ENCODE results near the gene TPO. TPM values are rescaled to one million over a fixed set of nuclear protein-coding genes. Genes with fewer than 3 reads are reported as not detected.

Gene TPO
- total RNA-seq, 4 donors from 2014 or later, result 0.93 to 4.6 (median 1.3) TPM

DNA sequence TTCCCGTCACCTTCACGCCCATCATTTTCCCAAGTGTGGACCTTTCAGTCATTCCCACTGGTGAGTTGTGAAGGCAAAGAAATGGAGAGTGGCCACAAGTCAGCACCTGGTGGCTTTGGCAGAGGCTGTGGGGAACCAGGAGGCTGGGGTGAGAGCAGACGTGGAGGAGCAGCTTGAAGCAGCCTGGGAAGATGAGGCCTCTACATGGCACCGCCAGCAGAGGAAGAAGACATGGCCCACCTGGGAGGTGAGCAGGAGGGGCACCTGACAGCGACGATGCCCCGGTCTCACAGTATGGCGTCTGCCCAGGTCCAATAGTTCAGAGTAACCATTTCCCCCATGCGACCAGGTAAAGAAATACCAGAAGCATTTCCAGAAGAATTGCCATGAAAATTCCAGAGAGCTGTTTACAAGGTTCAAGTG lies 69.0 kb downstream of the TPO start:
- H3K27me3 ChIP-seq, result no peaks in the 10 kb centered on the region
- no peaks in the 10 kb centered on the region for H3K4me1 ChIP-seq
- no peak for TF ChIP-seq POLR2A (IDR thresholded peaks at IDR 0.05)
- TF ChIP-seq POLR2AphosphoS5 (IDR thresholded peaks at IDR 0.05), result no peak
- TF ChIP-seq, protein P1, sequence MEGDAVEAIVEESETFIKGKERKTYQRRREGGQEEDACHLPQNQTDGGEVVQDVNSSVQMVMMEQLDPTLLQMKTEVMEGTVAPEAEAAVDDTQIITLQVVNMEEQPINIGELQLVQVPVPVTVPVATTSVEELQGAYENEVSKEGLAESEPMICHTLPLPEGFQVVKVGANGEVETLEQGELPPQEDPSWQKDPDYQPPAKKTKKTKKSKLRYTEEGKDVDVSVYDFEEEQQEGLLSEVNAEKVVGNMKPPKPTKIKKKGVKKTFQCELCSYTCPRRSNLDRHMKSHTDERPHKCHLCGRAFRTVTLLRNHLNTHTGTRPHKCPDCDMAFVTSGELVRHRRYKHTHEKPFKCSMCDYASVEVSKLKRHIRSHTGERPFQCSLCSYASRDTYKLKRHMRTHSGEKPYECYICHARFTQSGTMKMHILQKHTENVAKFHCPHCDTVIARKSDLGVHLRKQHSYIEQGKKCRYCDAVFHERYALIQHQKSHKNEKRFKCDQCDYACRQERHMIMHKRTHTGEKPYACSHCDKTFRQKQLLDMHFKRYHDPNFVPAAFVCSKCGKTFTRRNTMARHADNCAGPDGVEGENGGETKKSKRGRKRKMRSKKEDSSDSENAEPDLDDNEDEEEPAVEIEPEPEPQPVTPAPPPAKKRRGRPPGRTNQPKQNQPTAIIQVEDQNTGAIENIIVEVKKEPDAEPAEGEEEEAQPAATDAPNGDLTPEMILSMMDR (IDR thresholded peaks at IDR 0.05), result no peak
- no peak for TF ChIP-seq EP300 (IDR thresholded peaks at IDR 0.05)
- H3K36me3 ChIP-seq, result no peaks in the 10 kb centered on the region
- H3K27ac ChIP-seq, result no peak overlapping the region
- WGBS, result 97% methylated on average over 9 of the region's 9 CpGs
- H3K9me3 ChIP-seq, result no peaks in the 10 kb centered on the region
- DNase-seq (ENCODE audit: low spot score in 2 of 2), result peak in 1 of 2 donors; percentile 31
- no peak overlapping the region for H3K4me3 ChIP-seq

- Histone ChIP-seq H3K9me3 (no peaks in the 10 kb centered on the region), H3K4me3 (no peak overlapping the region), H3K27me3 (no peaks in the 10 kb centered on the region), H3K36me3 (no peaks in the 10 kb centered on the region), H3K27ac (no peak overlapping the region), H3K4me1 (no peaks in the 10 kb centered on the region)
- WGBS, result 92% methylated on average over 4 of the region's 4 CpGs
- no peak for DNase-seq (ENCODE audit: low spot score in 2 of 2)
- TF ChIP-seq POLR2A (IDR thresholded peaks at IDR 0.05), result no peak
- TF ChIP-seq EP300 (IDR thresholded peaks at IDR 0.05), result no peak
- TF ChIP-seq, protein P1 (IDR thresholded peaks at IDR 0.05), result no peak
- no peak for TF ChIP-seq POLR2AphosphoS5 (IDR thresholded peaks at IDR 0.05)
Measured at GRCh38 chr2:1482981-1483380, 69.7 kb downstream of the TPO start.

- H3K9me3 ChIP-seq, result no peaks in the 10 kb centered on the region
- no peak overlapping the region for H3K27ac ChIP-seq
- H3K27me3 ChIP-seq, result no peaks in the 10 kb centered on the region
- no peak for TF ChIP-seq EP300 (IDR thresholded peaks at IDR 0.05)
- TF ChIP-seq, protein P1 (IDR thresholded peaks at IDR 0.05), result no peak
- no peak for TF ChIP-seq POLR2AphosphoS5 (IDR thresholded peaks at IDR 0.05)
- WGBS, result 87% methylated on average over 9 of the region's 9 CpGs
- H3K4me3 ChIP-seq, result no peak overlapping the region
- peak in 1 of 2 donors; percentile 15 for DNase-seq (ENCODE audit: low spot score in 2 of 2)
- no peaks in the 10 kb centered on the region for H3K36me3 ChIP-seq
- H3K4me1 ChIP-seq, result no peaks in the 10 kb centered on the region
Measured at GRCh38 chr2:1483551-1483950, 70.3 kb downstream of the TPO start.

- TF ChIP-seq, protein P1 (IDR thresholded peaks at IDR 0.05), result no peak
- TF ChIP-seq POLR2AphosphoS5 (IDR thresholded peaks at IDR 0.05) (no peak), POLR2A (IDR thresholded peaks at IDR 0.05) (no peak), EP300 (IDR thresholded peaks at IDR 0.05) (no peak)
- WGBS, result 90% methylated on average over 21 of the region's 22 CpGs
- Histone ChIP-seq H3K27me3 (no peaks in the 10 kb centered on the region), H3K36me3 (no peaks in the 10 kb centered on the region), H3K4me1 (no peaks in the 10 kb centered on the region), H3K9me3 (no peaks in the 10 kb centered on the region), H3K4me3 (no peak overlapping the region), H3K27ac (no peak overlapping the region)
- DNase-seq (ENCODE audit: low spot score in 2 of 2), result peak in 1 of 2 donors; percentile 77
Measured at GRCh38 chr2:1484131-1484884, 71.0 kb downstream of the TPO start.

GRCh38 chr2:1486670-1487069 lies 73.4 kb downstream of the TPO start:
- H3K9me3 ChIP-seq, result no peaks in the 10 kb centered on the region
- peak in 1 of 2 donors; percentile 68 for DNase-seq (ENCODE audit: low spot score in 2 of 2)
- H3K4me3 ChIP-seq, result no peak overlapping the region
- H3K27ac ChIP-seq, result no peak overlapping the region
- 95% methylated on average over 11 of the region's 11 CpGs for WGBS
- no peaks in the 10 kb centered on the region for H3K36me3 ChIP-seq
- no peaks in the 10 kb centered on the region for H3K4me1 ChIP-seq
- TF ChIP-seq, protein P1 (IDR thresholded peaks at IDR 0.05), result no peak
- TF ChIP-seq POLR2A (IDR thresholded peaks at IDR 0.05) (no peak), EP300 (IDR thresholded peaks at IDR 0.05) (no peak), POLR2AphosphoS5 (IDR thresholded peaks at IDR 0.05) (no peak)
- H3K27me3 ChIP-seq, result no peaks in the 10 kb centered on the region

All from suprapubic skin (tissue), 4 donors.